ENCODE data around the gene ACAD8. TPM values are rescaled to one million over a fixed set of nuclear protein-coding genes. Genes with fewer than 3 reads are reported as not detected.
"Not testable (repeated sequence)": the region's sequence is repeated elsewhere in the genome, so short reads cannot be mapped to it uniquely, and the experiment has no call there.

The ACAD8 gene
- total and polyA plus RNA-seq, 11 donors: 21.0 to 48.2 (median 37.1) TPM

- peaks cover 0 to 2% (median 0%) of the 10 kb centered on the region in 12 donors for H3K4me1 ChIP-seq
- H3K27me3 ChIP-seq: peaks cover 4 to 39% (median 15%) of the 10 kb centered on the region in 9 donors
- DNase-seq (peak in 1 of 5 donors; percentile 45), ATAC-seq (peak in 3 of 4 donors; percentile 47 to 76 (median 72))
- TF ChIP-seq POLR2A (IDR thresholded peaks at IDR 0.05): no peak
- no peak for TF ChIP-seq CTCF (IDR thresholded peaks at IDR 0.05)
- no peak overlapping the region for H3K4me3 ChIP-seq
- H3K9me3 ChIP-seq: peaks cover 0 to 6% (median 0%) of the 10 kb centered on the region in 12 donors
- H3K27ac ChIP-seq: no peak overlapping the region
- intact Hi-C loops (cut with DNase I): loop anchor here in 2 of 10 donors (1.0 to 2.0 kb wide), 2 partner anchors 62 kb away; no protein-coding TSS in a partner anchor
- 73 to 81% (median 76%) methylated on average over 21 to 22 of the region's 22 CpGs for WGBS, 4 donors
- H3K36me3 ChIP-seq: no peaks in the 10 kb centered on the region
Measured at GRCh38 chr11:134282121-134283045, 29.0 kb downstream of the ACAD8 start.

GRCh38 chr11:134283461-134284230 lies 30.3 kb downstream of the ACAD8 start:
- Histone ChIP-seq H3K36me3 (no peaks in the 10 kb centered on the region), H3K27ac (no peak overlapping the region), H3K9me3 (peaks cover 0 to 3% (median 0%) of the 10 kb centered on the region in 12 donors), H3K4me3 (no peak overlapping the region), H3K27me3 (peaks cover 0 to 27% (median 8%) of the 10 kb centered on the region in 9 donors), H3K4me1 (no peaks in the 10 kb centered on the region)
- TF ChIP-seq CTCF (IDR thresholded peaks at IDR 0.05) (no peak), POLR2A (IDR thresholded peaks at IDR 0.05) (no peak)
- intact Hi-C loops (cut with DNase I): loop anchor here in 1 of 10 donors (2.0 kb wide), 1 partner anchor 61 kb away; no protein-coding TSS in a partner anchor
- ATAC-seq: no peak
- no peak for DNase-seq
- 84 to 88% (median 86%) methylated on average over 16 of the region's 16 CpGs for WGBS, 4 donors

GRCh38 chr11:134284349-134284748 lies 31.0 kb downstream of the ACAD8 start:
- H3K27me3 ChIP-seq: peaks cover 0 to 21% (median 2%) of the 10 kb centered on the region in 9 donors
- DNase-seq; intact Hi-C loops (cut with DNase I); H3K9me3 ChIP-seq; H3K4me1 ChIP-seq; H3K4me3 ChIP-seq; ATAC-seq; H3K27ac ChIP-seq; H3K36me3 ChIP-seq: not testable (repeated sequence)
- 84 to 93% (median 88%) methylated on average over 5 of the region's 5 CpGs for WGBS, 4 donors

- Histone ChIP-seq H3K9me3 (no peaks in the 10 kb centered on the region), H3K4me1 (no peaks in the 10 kb centered on the region), H3K27ac (no peak overlapping the region), H3K4me3 (no peak overlapping the region), H3K27me3 (peaks cover 0 to 4% (median 0%) of the 10 kb centered on the region in 9 donors), H3K36me3 (no peaks in the 10 kb centered on the region)
- ATAC-seq: no peak
- no peak for TF ChIP-seq CTCF (IDR thresholded peaks at IDR 0.05)
- no peak for TF ChIP-seq POLR2A (IDR thresholded peaks at IDR 0.05)
- DNase-seq: no peak
- WGBS, 4 donors: 86 to 91% (median 88%) methylated on average over 12 of the region's 12 CpGs
- intact Hi-C loops (cut with DNase I): no loop called here
Measured at GRCh38 chr11:134287561-134287960, 34.2 kb downstream of the ACAD8 start.
